Measurements from ENCODE around the gene RSRC1. TPM values are rescaled to one million over a fixed set of nuclear protein-coding genes. Genes with fewer than 3 reads are reported as not detected.

Gene RSRC1
- total and polyA plus RNA-seq, 9 donors = 20.6 to 41.2 (median 22.2) TPM

DNA sequence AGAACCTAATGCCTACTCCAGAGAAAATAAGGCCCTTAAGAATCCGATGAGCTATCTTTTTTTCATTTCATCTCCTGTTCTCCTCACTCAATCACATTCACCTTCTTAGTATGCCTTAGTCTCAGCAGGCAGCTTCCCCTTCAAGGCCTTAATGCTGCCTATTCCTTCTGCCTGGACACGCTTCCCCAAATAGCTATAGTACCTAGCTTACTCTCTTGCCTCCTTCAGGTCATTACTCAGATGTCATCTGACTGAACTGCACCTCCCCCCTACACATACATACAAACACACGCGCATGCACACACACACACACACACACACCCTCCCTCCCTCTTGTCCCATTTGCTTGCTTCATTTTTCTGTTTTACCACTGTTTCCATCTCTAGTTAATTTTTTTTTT lies 269.6 kb downstream of the RSRC1 start:
- DNase-seq = no peak
- no peaks in the 10 kb centered on the region for H3K4me1 ChIP-seq (ENCODE audit: control insufficient read depth, insufficient read depth, low read length)
- 90% methylated on average over 4 of the region's 4 CpGs for WGBS (ENCODE audit: insufficient coverage)
- H3K27me3 ChIP-seq (ENCODE audit: control insufficient read depth, insufficient read depth, low read length) = no peaks in the 10 kb centered on the region
- H3K27ac ChIP-seq (ENCODE audit: low read length) = no peak overlapping the region
- no peak overlapping the region for H3K4me3 ChIP-seq (ENCODE audit: low read length)
- no peaks in the 10 kb centered on the region for H3K36me3 ChIP-seq (ENCODE audit: control insufficient read depth, insufficient read depth, low read length)
- H3K9me3 ChIP-seq (replicated peaks; ENCODE audit: control insufficient read depth, low read depth, low read length) = no peaks in the 10 kb centered on the region

- DNase-seq = peak; percentile 31
- Histone ChIP-seq H3K27ac (ENCODE audit: low read length) (no peak overlapping the region), H3K9me3 (replicated peaks; ENCODE audit: control insufficient read depth, low read depth, low read length) (no peaks in the 10 kb centered on the region), H3K4me1 (ENCODE audit: control insufficient read depth, insufficient read depth, low read length) (no peaks in the 10 kb centered on the region), H3K4me3 (ENCODE audit: low read length) (no peak overlapping the region), H3K36me3 (ENCODE audit: control insufficient read depth, insufficient read depth, low read length) (no peaks in the 10 kb centered on the region), H3K27me3 (ENCODE audit: control insufficient read depth, insufficient read depth, low read length) (no peaks in the 10 kb centered on the region)
- no CpG with 5 or more reads among the region's 2 CpGs for WGBS (ENCODE audit: insufficient coverage)
Observed at GRCh38 chr3:158381262-158381868, 271.5 kb downstream of the RSRC1 start.

- H3K36me3 ChIP-seq (ENCODE audit: control insufficient read depth, insufficient read depth, low read length) = no peaks in the 10 kb centered on the region
- H3K4me1 ChIP-seq (ENCODE audit: control insufficient read depth, insufficient read depth, low read length) = no peaks in the 10 kb centered on the region
- no peaks in the 10 kb centered on the region for H3K27me3 ChIP-seq (ENCODE audit: control insufficient read depth, insufficient read depth, low read length)
- WGBS (ENCODE audit: insufficient coverage) = 80% methylated on average over 2 of the region's 2 CpGs
- H3K9me3 ChIP-seq (replicated peaks; ENCODE audit: control insufficient read depth, low read depth, low read length) = no peaks in the 10 kb centered on the region
- H3K4me3 ChIP-seq (ENCODE audit: low read length) = no peak overlapping the region
- no peak overlapping the region for H3K27ac ChIP-seq (ENCODE audit: low read length)
- DNase-seq = no peak
Observed at GRCh38 chr3:158382479-158382878, 272.6 kb downstream of the RSRC1 start.

DNA sequence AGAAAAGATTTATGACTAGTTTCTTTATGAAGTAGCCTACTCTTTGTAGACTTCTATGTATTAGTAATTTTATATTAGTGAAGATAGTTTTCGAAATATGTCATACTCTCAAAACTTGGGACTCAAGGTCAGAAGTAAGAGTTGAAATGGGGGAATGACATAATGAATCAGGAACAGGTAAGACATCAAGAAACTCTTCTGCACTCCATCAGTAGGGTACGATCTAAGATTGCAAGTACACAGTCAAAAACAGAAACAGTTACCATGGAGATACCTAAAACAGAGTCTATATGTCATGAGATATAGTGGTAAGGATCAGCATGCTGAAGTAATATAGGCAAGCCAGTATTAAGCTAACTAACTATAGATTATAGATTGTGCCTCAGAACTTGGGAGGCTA lies 274.1 kb downstream of the RSRC1 start:
- Histone ChIP-seq H3K27ac (ENCODE audit: low read length) (no peak overlapping the region), H3K27me3 (ENCODE audit: control insufficient read depth, insufficient read depth, low read length) (no peaks in the 10 kb centered on the region), H3K4me1 (ENCODE audit: control insufficient read depth, insufficient read depth, low read length) (no peaks in the 10 kb centered on the region), H3K9me3 (replicated peaks; ENCODE audit: control insufficient read depth, low read depth, low read length) (no peaks in the 10 kb centered on the region), H3K36me3 (ENCODE audit: control insufficient read depth, insufficient read depth, low read length) (no peaks in the 10 kb centered on the region), H3K4me3 (ENCODE audit: low read length) (no peak overlapping the region)
- no peak for DNase-seq
- no CpG with 5 or more reads among the region's 2 CpGs for WGBS (ENCODE audit: insufficient coverage)

- no CpG with 5 or more reads among the region's 2 CpGs for WGBS (ENCODE audit: insufficient coverage)
- no peak for DNase-seq
Observed at GRCh38 chr3:158395421-158395820, 285.5 kb downstream of the RSRC1 start.

GRCh38 chr3:158402590-158402989 lies 292.7 kb downstream of the RSRC1 start:
- no peaks in the 10 kb centered on the region for H3K4me1 ChIP-seq (ENCODE audit: control insufficient read depth, insufficient read depth, low read length)
- H3K27ac ChIP-seq (ENCODE audit: low read length) = no peak overlapping the region
- no peaks in the 10 kb centered on the region for H3K9me3 ChIP-seq (replicated peaks; ENCODE audit: control insufficient read depth, low read depth, low read length)
- no peak overlapping the region for H3K4me3 ChIP-seq (ENCODE audit: low read length)
- no peaks in the 10 kb centered on the region for H3K36me3 ChIP-seq (ENCODE audit: control insufficient read depth, insufficient read depth, low read length)
- DNase-seq = no peak
- H3K27me3 ChIP-seq (ENCODE audit: control insufficient read depth, insufficient read depth, low read length) = no peaks in the 10 kb centered on the region

More at GRCh38 chr3:158395421-158395820, 285.5 kb downstream of the RSRC1 start:
- Histone ChIP-seq H3K27ac (ENCODE audit: low read length) (no peak overlapping the region), H3K4me1 (ENCODE audit: control insufficient read depth, insufficient read depth, low read length) (no peaks in the 10 kb centered on the region), H3K27me3 (ENCODE audit: control insufficient read depth, insufficient read depth, low read length) (no peaks in the 10 kb centered on the region), H3K4me3 (ENCODE audit: low read length) (no peak overlapping the region), H3K9me3 (replicated peaks; ENCODE audit: control insufficient read depth, low read depth, low read length) (peaks cover 5% of the 10 kb centered on the region), H3K36me3 (ENCODE audit: control insufficient read depth, insufficient read depth, low read length) (no peaks in the 10 kb centered on the region)

DNA sequence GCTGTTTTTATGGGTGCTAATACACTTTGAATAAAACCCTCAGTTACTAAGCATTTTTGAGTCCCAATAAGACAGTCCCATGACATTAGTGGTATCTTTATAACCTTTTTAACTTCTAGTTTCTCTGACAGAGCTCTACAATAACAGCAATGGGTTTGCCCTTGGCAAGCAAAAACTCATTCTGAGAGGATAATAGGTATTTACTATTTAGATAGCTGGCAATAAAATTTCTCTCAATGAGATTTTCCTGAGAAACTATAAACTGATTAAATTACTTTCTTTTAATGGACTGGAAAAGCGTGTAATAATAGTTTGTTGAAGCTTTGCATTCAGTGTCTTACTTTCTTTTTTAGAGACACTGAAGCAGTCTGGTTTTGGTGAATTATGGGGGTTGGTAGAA lies 293.1 kb downstream of the RSRC1 start:
- no CpG with 5 or more reads among the region's 1 CpG for WGBS (ENCODE audit: insufficient coverage)

DNA sequence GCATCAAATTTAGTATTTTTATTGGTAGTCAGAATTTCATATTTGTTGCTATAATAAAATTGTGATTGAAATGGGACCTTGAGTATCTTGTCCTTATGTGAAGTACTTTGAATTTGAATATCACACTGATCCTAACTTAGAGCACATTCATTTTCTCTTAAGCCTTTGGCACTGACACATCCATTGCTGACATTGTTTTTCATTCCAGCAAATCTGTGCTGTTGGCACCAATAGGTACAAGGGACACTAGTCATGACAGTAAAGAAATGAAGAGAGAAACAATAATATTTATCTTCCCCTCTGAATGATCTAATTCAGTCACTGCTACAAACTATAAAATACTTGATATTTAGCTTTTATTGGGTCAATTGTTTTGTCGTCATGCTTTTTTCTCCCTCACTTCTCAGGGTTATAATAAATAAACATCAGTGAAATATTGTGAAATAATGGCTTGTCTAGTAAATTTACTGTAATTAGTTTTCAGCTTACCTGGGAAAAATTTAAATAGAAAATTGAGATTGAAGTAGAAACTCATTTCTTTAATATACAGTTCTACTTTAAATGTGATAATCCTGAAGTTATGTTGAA lies 294.3 kb downstream of the RSRC1 start:
- DNase-seq = no peak
- WGBS (ENCODE audit: insufficient coverage) = no CpG with 5 or more reads among the region's 1 CpG
- no peak overlapping the region for H3K27ac ChIP-seq (ENCODE audit: low read length)
- H3K4me1 ChIP-seq (ENCODE audit: control insufficient read depth, insufficient read depth, low read length) = no peaks in the 10 kb centered on the region
- H3K27me3 ChIP-seq (ENCODE audit: control insufficient read depth, insufficient read depth, low read length) = no peaks in the 10 kb centered on the region
- no peaks in the 10 kb centered on the region for H3K36me3 ChIP-seq (ENCODE audit: control insufficient read depth, insufficient read depth, low read length)
- H3K9me3 ChIP-seq (replicated peaks; ENCODE audit: control insufficient read depth, low read depth, low read length) = no peaks in the 10 kb centered on the region
- no peak overlapping the region for H3K4me3 ChIP-seq (ENCODE audit: low read length)

More for the DNA sequence above, 293.1 kb downstream of the RSRC1 start:
- H3K4me3 ChIP-seq (ENCODE audit: low read length) = no peak overlapping the region
- DNase-seq = no peak
- no peaks in the 10 kb centered on the region for H3K36me3 ChIP-seq (ENCODE audit: control insufficient read depth, insufficient read depth, low read length)
- no peaks in the 10 kb centered on the region for H3K9me3 ChIP-seq (replicated peaks; ENCODE audit: control insufficient read depth, low read depth, low read length)
- no peaks in the 10 kb centered on the region for H3K4me1 ChIP-seq (ENCODE audit: control insufficient read depth, insufficient read depth, low read length)
- no peak overlapping the region for H3K27ac ChIP-seq (ENCODE audit: low read length)
- no peaks in the 10 kb centered on the region for H3K27me3 ChIP-seq (ENCODE audit: control insufficient read depth, insufficient read depth, low read length)

- Histone ChIP-seq H3K27me3 (ENCODE audit: control insufficient read depth, insufficient read depth, low read length) (no peaks in the 10 kb centered on the region), H3K4me3 (ENCODE audit: low read length) (no peak overlapping the region), H3K36me3 (ENCODE audit: control insufficient read depth, insufficient read depth, low read length) (no peaks in the 10 kb centered on the region), H3K4me1 (ENCODE audit: control insufficient read depth, insufficient read depth, low read length) (no peaks in the 10 kb centered on the region), H3K9me3 (replicated peaks; ENCODE audit: control insufficient read depth, low read depth, low read length) (no peaks in the 10 kb centered on the region), H3K27ac (ENCODE audit: low read length) (no peak overlapping the region)
- DNase-seq = no peak
- WGBS (ENCODE audit: insufficient coverage) = no CpG with 5 or more reads among the region's 2 CpGs
Observed at GRCh38 chr3:158405507-158405906, 295.6 kb downstream of the RSRC1 start.

DNA sequence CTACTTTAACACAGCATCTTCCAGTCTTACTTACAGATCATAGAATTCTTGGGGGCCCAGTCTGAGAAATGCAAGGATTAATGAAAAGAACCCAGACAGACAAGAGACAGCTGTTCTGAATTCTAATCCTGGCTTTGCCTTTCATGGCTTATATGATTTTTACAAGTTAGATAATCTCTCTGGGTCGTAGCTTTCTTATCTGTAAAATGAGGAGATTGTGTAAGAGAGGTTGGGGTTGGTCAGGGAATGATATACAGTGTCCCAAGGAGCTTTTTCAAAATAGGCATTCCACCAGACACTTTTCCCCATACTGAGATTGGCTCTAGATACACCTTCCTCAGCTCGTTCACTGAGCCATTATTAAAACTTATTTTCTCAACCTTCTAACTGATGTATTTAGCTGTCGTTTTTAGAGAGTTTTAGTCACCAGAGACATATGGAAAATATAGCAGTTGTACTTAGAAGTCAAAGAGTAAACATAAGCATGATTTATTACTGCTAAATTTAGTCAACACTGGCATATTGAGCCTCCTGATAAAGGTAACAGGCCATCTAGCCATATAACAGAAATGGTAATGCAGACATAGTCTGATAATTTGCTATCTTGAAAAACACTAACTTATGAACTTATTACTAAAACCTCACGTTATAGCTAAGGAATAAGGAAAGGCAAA lies 298.1 kb downstream of the RSRC1 start:
- Histone ChIP-seq H3K27me3 (ENCODE audit: control insufficient read depth, insufficient read depth, low read length) (no peaks in the 10 kb centered on the region), H3K36me3 (ENCODE audit: control insufficient read depth, insufficient read depth, low read length) (no peaks in the 10 kb centered on the region), H3K4me1 (ENCODE audit: control insufficient read depth, insufficient read depth, low read length) (no peaks in the 10 kb centered on the region), H3K27ac (ENCODE audit: low read length) (no peak overlapping the region), H3K9me3 (replicated peaks; ENCODE audit: control insufficient read depth, low read depth, low read length) (no peaks in the 10 kb centered on the region), H3K4me3 (ENCODE audit: low read length) (no peak overlapping the region)
- WGBS (ENCODE audit: insufficient coverage) = no CpG with 5 or more reads among the region's 4 CpGs
- no peak for DNase-seq

All from muscle of leg (tissue), 11 donors.